Suprapubic skin (tissue), 3 donors: ENCODE data around the gene ARHGEF28.

Source experiments
- POLR2AphosphoS5 ChIP-seq, 3 donors: sonication (generic); formaldehyde crosslinking; IDR thresholded peaks; one replicate each; pipeline ENCODE4 v1.6.1; 2017; ENCODE audit warnings: antibody characterized with exemption in 3 of 3
- TF ChIP-seq, protein P1 (sequence below), 2 donors: fragments of 200-600 bp in 1 of 2; fragments of 450-650 bp in 1 of 2; sonication (generic) in 1 of 2; IDR thresholded peaks; one replicate each; pipeline ENCODE4 v1.5.1; 2016 to 2019; ENCODE audit warnings: antibody characterized with exemption in 2 of 2, mild to moderate bottlenecking in 1 of 2, moderate library complexity in 1 of 2

- TF ChIP-seq, protein P1, sequence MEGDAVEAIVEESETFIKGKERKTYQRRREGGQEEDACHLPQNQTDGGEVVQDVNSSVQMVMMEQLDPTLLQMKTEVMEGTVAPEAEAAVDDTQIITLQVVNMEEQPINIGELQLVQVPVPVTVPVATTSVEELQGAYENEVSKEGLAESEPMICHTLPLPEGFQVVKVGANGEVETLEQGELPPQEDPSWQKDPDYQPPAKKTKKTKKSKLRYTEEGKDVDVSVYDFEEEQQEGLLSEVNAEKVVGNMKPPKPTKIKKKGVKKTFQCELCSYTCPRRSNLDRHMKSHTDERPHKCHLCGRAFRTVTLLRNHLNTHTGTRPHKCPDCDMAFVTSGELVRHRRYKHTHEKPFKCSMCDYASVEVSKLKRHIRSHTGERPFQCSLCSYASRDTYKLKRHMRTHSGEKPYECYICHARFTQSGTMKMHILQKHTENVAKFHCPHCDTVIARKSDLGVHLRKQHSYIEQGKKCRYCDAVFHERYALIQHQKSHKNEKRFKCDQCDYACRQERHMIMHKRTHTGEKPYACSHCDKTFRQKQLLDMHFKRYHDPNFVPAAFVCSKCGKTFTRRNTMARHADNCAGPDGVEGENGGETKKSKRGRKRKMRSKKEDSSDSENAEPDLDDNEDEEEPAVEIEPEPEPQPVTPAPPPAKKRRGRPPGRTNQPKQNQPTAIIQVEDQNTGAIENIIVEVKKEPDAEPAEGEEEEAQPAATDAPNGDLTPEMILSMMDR (IDR thresholded peaks at IDR 0.05), result no peak
- TF ChIP-seq POLR2AphosphoS5 (IDR thresholded peaks at IDR 0.05), result no peak
Measured at GRCh38 chr5:73989956-73990355, 364.0 kb downstream of the ARHGEF28 start.
